ENCODE measurements around the gene BZW2.

Gene BZW2

GRCh38 chr7:16724344-16724743, 78.4 kb downstream of the BZW2 start:
- DNase-seq, result no peak

GRCh38 chr7:16726189-16726588, 80.2 kb downstream of the BZW2 start:
- DNase-seq, result no peak

GRCh38 chr7:16727736-16728135, 81.8 kb downstream of the BZW2 start:
- no peak for DNase-seq

- no peak for DNase-seq
Observed at GRCh38 chr7:16728811-16729210, 82.8 kb downstream of the BZW2 start.

GRCh38 chr7:16729541-16729940, 83.6 kb downstream of the BZW2 start:
- no peak for DNase-seq

- no peak for DNase-seq
Observed at GRCh38 chr7:16730937-16731336, 85.0 kb downstream of the BZW2 start.

- no peak for DNase-seq
Observed at GRCh38 chr7:16732828-16733227, 86.8 kb downstream of the BZW2 start.

GRCh38 chr7:16734148-16734726, 88.3 kb downstream of the BZW2 start:
- DNase-seq, result no peak

GRCh38 chr7:16735020-16735419, 89.0 kb downstream of the BZW2 start:
- no peak for DNase-seq

GRCh38 chr7:16738011-16738688, 92.2 kb downstream of the BZW2 start:
- no peak for DNase-seq

GRCh38 chr7:16739863-16740622, 94.1 kb downstream of the BZW2 start:
- no peak for DNase-seq

- DNase-seq, result no peak
Observed at GRCh38 chr7:16740623-16740953, 94.6 kb downstream of the BZW2 start.

GRCh38 chr7:16740996-16741395, 95.0 kb downstream of the BZW2 start:
- no peak for DNase-seq

- no peak for DNase-seq
Observed at GRCh38 chr7:16741676-16742075, 95.7 kb downstream of the BZW2 start.

GRCh38 chr7:16742547-16742946, 96.6 kb downstream of the BZW2 start:
- DNase-seq, result no peak

- no peak for DNase-seq
Observed at GRCh38 chr7:16743236-16743635, 97.3 kb downstream of the BZW2 start.

- no peak for DNase-seq
Observed at GRCh38 chr7:16744518-16745250, 98.7 kb downstream of the BZW2 start.

GRCh38 chr7:16745645-16746044, 99.7 kb downstream of the BZW2 start:
- DNase-seq, result no peak

- DNase-seq, result no peak
Observed at GRCh38 chr7:16747102-16747501, 101.1 kb downstream of the BZW2 start.

GRCh38 chr7:16753102-16753931, 107.3 kb downstream of the BZW2 start, which contains the start of gene TSPAN13:
TSPAN13 (plus strand) TSS chr7:16753755; CDS start chr7:16753968, 213 bp downstream.
- peak; percentile 39 to 41 for DNase-seq

- DNase-seq, result no peak
Observed at GRCh38 chr7:16753932-16754855, 108.2 kb downstream of the BZW2 start.

Measured in Kasumi-1 (cell line).